ENCODE results near the gene SPACA7. TPM values are rescaled to one million over a fixed set of nuclear protein-coding genes. Genes with fewer than 3 reads are reported as not detected.
"Not testable (repeated sequence)": the region's sequence is repeated elsewhere in the genome, so short reads cannot be mapped to it uniquely, and the experiment has no call there.

Gene SPACA7
- total RNA-seq, 1 donor from 2014 or later: not detected

GRCh38 chr13:112397108-112397507 lies 21.0 kb downstream of the SPACA7 start:
- TF ChIP-seq, protein P1, sequence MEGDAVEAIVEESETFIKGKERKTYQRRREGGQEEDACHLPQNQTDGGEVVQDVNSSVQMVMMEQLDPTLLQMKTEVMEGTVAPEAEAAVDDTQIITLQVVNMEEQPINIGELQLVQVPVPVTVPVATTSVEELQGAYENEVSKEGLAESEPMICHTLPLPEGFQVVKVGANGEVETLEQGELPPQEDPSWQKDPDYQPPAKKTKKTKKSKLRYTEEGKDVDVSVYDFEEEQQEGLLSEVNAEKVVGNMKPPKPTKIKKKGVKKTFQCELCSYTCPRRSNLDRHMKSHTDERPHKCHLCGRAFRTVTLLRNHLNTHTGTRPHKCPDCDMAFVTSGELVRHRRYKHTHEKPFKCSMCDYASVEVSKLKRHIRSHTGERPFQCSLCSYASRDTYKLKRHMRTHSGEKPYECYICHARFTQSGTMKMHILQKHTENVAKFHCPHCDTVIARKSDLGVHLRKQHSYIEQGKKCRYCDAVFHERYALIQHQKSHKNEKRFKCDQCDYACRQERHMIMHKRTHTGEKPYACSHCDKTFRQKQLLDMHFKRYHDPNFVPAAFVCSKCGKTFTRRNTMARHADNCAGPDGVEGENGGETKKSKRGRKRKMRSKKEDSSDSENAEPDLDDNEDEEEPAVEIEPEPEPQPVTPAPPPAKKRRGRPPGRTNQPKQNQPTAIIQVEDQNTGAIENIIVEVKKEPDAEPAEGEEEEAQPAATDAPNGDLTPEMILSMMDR (conservative IDR thresholded peaks at IDR 0.05): no peak
- H3K27me3 Mint-ChIP-seq: peaks cover 28% of the 10 kb centered on the region
- no peaks in the 10 kb centered on the region for H3K9me3 Mint-ChIP-seq
- H3K4me1 Mint-ChIP-seq (ENCODE audit: unreplicated experiment): no peaks in the 10 kb centered on the region
- H3K27ac Mint-ChIP-seq: no peak overlapping the region
- H3K36me3 Mint-ChIP-seq: no peaks in the 10 kb centered on the region
- H3K4me3 Mint-ChIP-seq: no peak overlapping the region
- no peak for DNase-seq (ENCODE audit: extremely low spot score, unreplicated experiment)

DNA sequence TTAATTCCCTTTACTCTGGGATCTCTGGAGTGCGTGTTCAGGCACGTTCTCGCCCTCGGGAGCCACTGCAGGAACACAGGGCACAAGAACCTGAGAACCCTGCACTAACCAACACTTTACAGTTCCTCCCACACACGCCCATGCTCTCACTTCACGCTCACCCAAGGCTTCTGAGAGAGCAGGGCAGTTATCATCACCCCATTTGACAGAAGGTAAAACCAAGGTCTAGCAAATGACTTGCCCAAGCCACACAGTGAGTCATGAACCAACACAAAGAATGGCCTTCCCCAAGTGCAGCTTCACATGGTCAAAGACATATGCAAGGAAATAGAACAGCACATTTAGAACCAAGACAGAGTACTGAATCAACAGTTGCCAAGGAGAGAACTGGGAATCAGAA lies 22.2 kb downstream of the SPACA7 start:
- H3K27ac Mint-ChIP-seq; H3K4me1 Mint-ChIP-seq (ENCODE audit: unreplicated experiment); H3K9me3 Mint-ChIP-seq; H3K4me3 Mint-ChIP-seq; H3K36me3 Mint-ChIP-seq; DNase-seq (ENCODE audit: extremely low spot score, unreplicated experiment): not testable (repeated sequence)
- H3K27me3 Mint-ChIP-seq: peaks cover 27% of the 10 kb centered on the region

DNA sequence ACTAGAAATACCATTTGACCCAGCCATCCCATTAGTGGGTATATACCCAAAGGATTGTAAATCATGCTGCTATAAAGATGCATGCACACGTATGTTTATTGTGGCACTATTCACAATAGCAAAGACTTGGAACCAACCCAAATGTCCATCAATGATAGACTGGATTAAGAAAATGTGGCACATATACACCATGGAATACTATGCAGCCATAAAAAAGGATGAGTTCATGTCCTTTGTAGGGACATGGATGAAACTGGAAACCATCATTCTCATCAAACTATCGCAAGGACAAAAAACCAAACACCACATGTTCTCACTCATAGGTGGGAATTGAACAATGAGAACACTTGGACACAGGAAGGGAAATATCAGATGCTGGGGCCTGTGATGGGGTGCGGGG lies 33.7 kb downstream of the SPACA7 start:
- H3K27me3 Mint-ChIP-seq: peaks cover 21% of the 10 kb centered on the region
- DNase-seq (ENCODE audit: extremely low spot score, unreplicated experiment); H3K9me3 Mint-ChIP-seq; H3K4me3 Mint-ChIP-seq; H3K27ac Mint-ChIP-seq; H3K4me1 Mint-ChIP-seq (ENCODE audit: unreplicated experiment); H3K36me3 Mint-ChIP-seq: not testable (repeated sequence)

- Mint-ChIP-seq H3K4me1 (ENCODE audit: unreplicated experiment) (no peaks in the 10 kb centered on the region), H3K27ac (no peak overlapping the region), H3K9me3 (peaks cover 14% of the 10 kb centered on the region), H3K4me3 (no peak overlapping the region), H3K27me3 (peaks cover 7% of the 10 kb centered on the region), H3K36me3 (no peaks in the 10 kb centered on the region)
- DNase-seq (ENCODE audit: extremely low spot score, unreplicated experiment): no peak
- TF ChIP-seq, protein P1 (conservative IDR thresholded peaks at IDR 0.05): no peak
These were observed 40.5 kb downstream of the SPACA7 start for GRCh38 chr13:112416647-112417046.

DNA sequence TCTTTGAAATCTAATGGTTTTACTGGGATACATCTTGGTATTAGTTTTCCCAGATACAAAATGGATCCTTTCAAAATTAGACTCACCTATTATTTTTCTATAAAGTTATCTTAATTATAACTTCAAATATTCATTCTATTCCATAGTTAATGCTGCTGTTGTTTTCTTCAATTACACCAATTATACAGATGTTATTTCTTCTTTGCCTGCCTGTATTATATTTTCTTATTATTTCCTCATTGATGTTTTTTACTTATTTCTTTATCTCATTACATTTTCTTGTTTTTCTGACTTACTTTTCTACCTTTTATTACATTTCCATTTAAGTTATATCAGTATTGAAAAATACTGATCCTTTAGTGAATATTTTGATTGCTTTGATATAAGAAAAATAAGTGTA lies 40.9 kb downstream of the SPACA7 start:
- DNase-seq (ENCODE audit: extremely low spot score, unreplicated experiment): no peak
- Mint-ChIP-seq H3K4me3 (no peak overlapping the region), H3K4me1 (ENCODE audit: unreplicated experiment) (no peaks in the 10 kb centered on the region), H3K9me3 (peaks cover 14% of the 10 kb centered on the region), H3K36me3 (no peaks in the 10 kb centered on the region), H3K27me3 (peaks cover 9% of the 10 kb centered on the region), H3K27ac (no peak overlapping the region)
- TF ChIP-seq, protein P1 (conservative IDR thresholded peaks at IDR 0.05): no peak

- H3K4me3 Mint-ChIP-seq: no peak overlapping the region
- no peak for DNase-seq (ENCODE audit: extremely low spot score, unreplicated experiment)
- peaks cover 32% of the 10 kb centered on the region for H3K27me3 Mint-ChIP-seq
- H3K36me3 Mint-ChIP-seq: no peaks in the 10 kb centered on the region
- H3K4me1 Mint-ChIP-seq (ENCODE audit: unreplicated experiment): no peaks in the 10 kb centered on the region
- TF ChIP-seq, protein P1 (conservative IDR thresholded peaks at IDR 0.05): no peak
- H3K9me3 Mint-ChIP-seq: peaks cover 13% of the 10 kb centered on the region
- no peak overlapping the region for H3K27ac Mint-ChIP-seq
These were observed 47.9 kb downstream of the SPACA7 start for GRCh38 chr13:112424098-112424497.

GRCh38 chr13:112428704-112429103 lies 52.5 kb downstream of the SPACA7 start:
- Mint-ChIP-seq H3K9me3 (peaks cover 6% of the 10 kb centered on the region), H3K27ac (no peak overlapping the region), H3K4me1 (ENCODE audit: unreplicated experiment) (no peaks in the 10 kb centered on the region), H3K4me3 (no peak overlapping the region), H3K27me3 (peaks cover 36% of the 10 kb centered on the region), H3K36me3 (no peaks in the 10 kb centered on the region)
- TF ChIP-seq, protein P1 (conservative IDR thresholded peaks at IDR 0.05): no peak
- DNase-seq (ENCODE audit: extremely low spot score, unreplicated experiment): no peak
